ENCODE data around the gene NCOA1.
A peak's percentile ranks its signal among the peaks of the same experiment; 100 is the strongest.
"Not testable (repeated sequence)": the region's sequence is repeated elsewhere in the genome, so short reads cannot be mapped to it uniquely, and the experiment has no call there.

NCOA1 gene

GRCh38 chr2:24466871-24467870 lies 23.9 kb upstream of the NCOA1 start:
- no peak for TF ChIP-seq ZNF274 (IDR thresholded peaks at IDR 0.05; ENCODE audit: low read depth, low read length)
- TF ChIP-seq SUZ12 (IDR thresholded peaks at IDR 0.05; ENCODE audit: extremely low read depth, insufficient read depth, insufficient read length), result no peak
- no peak for TF ChIP-seq YY1 (IDR thresholded peaks at IDR 0.05; ENCODE audit: insufficient read depth, insufficient read length)
- no peaks in the 10 kb centered on the region for H3K27me3 ChIP-seq (ENCODE audit: insufficient read depth, insufficient read length)
- peak; percentile 33 for DNase-seq (ENCODE audit: low read depth, low spot score)
- H3K9ac ChIP-seq (ENCODE audit: insufficient read length, low read depth), result no peak overlapping the region
- H3K9me3 ChIP-seq (ENCODE audit: insufficient read depth, low read length), result no peaks in the 10 kb centered on the region
- no peaks in the 10 kb centered on the region for H3K4me1 ChIP-seq (ENCODE audit: insufficient read depth, insufficient read length)
- H3K4me3 ChIP-seq (ENCODE audit: insufficient read length, low read depth), result no peak overlapping the region
- no peaks in the 10 kb centered on the region for H3K36me3 ChIP-seq (ENCODE audit: insufficient read depth, insufficient read length, low read length)

- H3K9ac ChIP-seq (ENCODE audit: insufficient read length, low read depth); H3K27me3 ChIP-seq (ENCODE audit: insufficient read depth, insufficient read length); H3K36me3 ChIP-seq (ENCODE audit: insufficient read depth, insufficient read length, low read length); H3K9me3 ChIP-seq (ENCODE audit: insufficient read depth, low read length); H3K4me1 ChIP-seq (ENCODE audit: insufficient read depth, insufficient read length); H3K4me3 ChIP-seq (ENCODE audit: insufficient read length, low read depth); DNase-seq (ENCODE audit: low read depth, low spot score): not testable (repeated sequence)
These were observed 22.6 kb upstream of the NCOA1 start for GRCh38 chr2:24468453-24468852.

- Histone ChIP-seq H3K9me3 (ENCODE audit: insufficient read depth, low read length) (no peaks in the 10 kb centered on the region), H3K4me1 (ENCODE audit: insufficient read depth, insufficient read length) (no peaks in the 10 kb centered on the region), H3K27me3 (ENCODE audit: insufficient read depth, insufficient read length) (no peaks in the 10 kb centered on the region), H3K9ac (ENCODE audit: insufficient read length, low read depth) (no peak overlapping the region), H3K4me3 (ENCODE audit: insufficient read length, low read depth) (no peak overlapping the region), H3K36me3 (ENCODE audit: insufficient read depth, insufficient read length, low read length) (no peaks in the 10 kb centered on the region)
- no peak for DNase-seq (ENCODE audit: low read depth, low spot score)
- TF ChIP-seq ZNF274 (IDR thresholded peaks at IDR 0.05; ENCODE audit: low read depth, low read length), result no peak
- TF ChIP-seq SUZ12 (IDR thresholded peaks at IDR 0.05; ENCODE audit: extremely low read depth, insufficient read depth, insufficient read length), result no peak
- no peak for TF ChIP-seq YY1 (IDR thresholded peaks at IDR 0.05; ENCODE audit: insufficient read depth, insufficient read length)
These were observed 21.9 kb upstream of the NCOA1 start for GRCh38 chr2:24469148-24469650.

GRCh38 chr2:24471662-24472061 lies 19.4 kb upstream of the NCOA1 start:
- no peak overlapping the region for H3K4me3 ChIP-seq (ENCODE audit: insufficient read length, low read depth)
- no peaks in the 10 kb centered on the region for H3K4me1 ChIP-seq (ENCODE audit: insufficient read depth, insufficient read length)
- no peaks in the 10 kb centered on the region for H3K36me3 ChIP-seq (ENCODE audit: insufficient read depth, insufficient read length, low read length)
- no peak overlapping the region for H3K9ac ChIP-seq (ENCODE audit: insufficient read length, low read depth)
- no peaks in the 10 kb centered on the region for H3K9me3 ChIP-seq (ENCODE audit: insufficient read depth, low read length)
- no peak for DNase-seq (ENCODE audit: low read depth, low spot score)
- TF ChIP-seq SUZ12 (IDR thresholded peaks at IDR 0.05; ENCODE audit: extremely low read depth, insufficient read depth, insufficient read length), result no peak
- TF ChIP-seq YY1 (IDR thresholded peaks at IDR 0.05; ENCODE audit: insufficient read depth, insufficient read length), result no peak
- no peak for TF ChIP-seq ZNF274 (IDR thresholded peaks at IDR 0.05; ENCODE audit: low read depth, low read length)
- H3K27me3 ChIP-seq (ENCODE audit: insufficient read depth, insufficient read length), result no peaks in the 10 kb centered on the region

GRCh38 chr2:24472416-24472815 lies 18.6 kb upstream of the NCOA1 start:
- no peaks in the 10 kb centered on the region for H3K36me3 ChIP-seq (ENCODE audit: insufficient read depth, insufficient read length, low read length)

GRCh38 chr2:24473626-24474025 lies 17.4 kb upstream of the NCOA1 start:
- no peaks in the 10 kb centered on the region for H3K9me3 ChIP-seq (ENCODE audit: insufficient read depth, low read length)
- H3K9ac ChIP-seq (ENCODE audit: insufficient read length, low read depth), result no peak overlapping the region

More at GRCh38 chr2:24472416-24472815, 18.6 kb upstream of the NCOA1 start:
- H3K9ac ChIP-seq (ENCODE audit: insufficient read length, low read depth), result no peak overlapping the region
- no peak overlapping the region for H3K4me3 ChIP-seq (ENCODE audit: insufficient read length, low read depth)
- TF ChIP-seq SUZ12 (IDR thresholded peaks at IDR 0.05; ENCODE audit: extremely low read depth, insufficient read depth, insufficient read length) (no peak), ZNF274 (IDR thresholded peaks at IDR 0.05; ENCODE audit: low read depth, low read length) (no peak), YY1 (IDR thresholded peaks at IDR 0.05; ENCODE audit: insufficient read depth, insufficient read length) (no peak)
- DNase-seq (ENCODE audit: low read depth, low spot score), result no peak
- no peaks in the 10 kb centered on the region for H3K9me3 ChIP-seq (ENCODE audit: insufficient read depth, low read length)
- no peaks in the 10 kb centered on the region for H3K4me1 ChIP-seq (ENCODE audit: insufficient read depth, insufficient read length)
- H3K27me3 ChIP-seq (ENCODE audit: insufficient read depth, insufficient read length), result no peaks in the 10 kb centered on the region

GRCh38 chr2:24474053-24474452 lies 17.0 kb upstream of the NCOA1 start:
- no peaks in the 10 kb centered on the region for H3K27me3 ChIP-seq (ENCODE audit: insufficient read depth, insufficient read length)
- no peaks in the 10 kb centered on the region for H3K4me1 ChIP-seq (ENCODE audit: insufficient read depth, insufficient read length)
- DNase-seq (ENCODE audit: low read depth, low spot score), result no peak
- H3K9ac ChIP-seq (ENCODE audit: insufficient read length, low read depth), result no peak overlapping the region
- H3K9me3 ChIP-seq (ENCODE audit: insufficient read depth, low read length), result no peaks in the 10 kb centered on the region
- no peak overlapping the region for H3K4me3 ChIP-seq (ENCODE audit: insufficient read length, low read depth)
- H3K36me3 ChIP-seq (ENCODE audit: insufficient read depth, insufficient read length, low read length), result no peaks in the 10 kb centered on the region
- TF ChIP-seq YY1 (IDR thresholded peaks at IDR 0.05; ENCODE audit: insufficient read depth, insufficient read length) (no peak), SUZ12 (IDR thresholded peaks at IDR 0.05; ENCODE audit: extremely low read depth, insufficient read depth, insufficient read length) (no peak), ZNF274 (IDR thresholded peaks at IDR 0.05; ENCODE audit: low read depth, low read length) (no peak)

More at GRCh38 chr2:24473626-24474025, 17.4 kb upstream of the NCOA1 start:
- no peaks in the 10 kb centered on the region for H3K27me3 ChIP-seq (ENCODE audit: insufficient read depth, insufficient read length)
- no peak for DNase-seq (ENCODE audit: low read depth, low spot score)
- no peaks in the 10 kb centered on the region for H3K4me1 ChIP-seq (ENCODE audit: insufficient read depth, insufficient read length)
- H3K36me3 ChIP-seq (ENCODE audit: insufficient read depth, insufficient read length, low read length), result no peaks in the 10 kb centered on the region
- no peak overlapping the region for H3K4me3 ChIP-seq (ENCODE audit: insufficient read length, low read depth)
- TF ChIP-seq SUZ12 (IDR thresholded peaks at IDR 0.05; ENCODE audit: extremely low read depth, insufficient read depth, insufficient read length) (no peak), ZNF274 (IDR thresholded peaks at IDR 0.05; ENCODE audit: low read depth, low read length) (no peak), YY1 (IDR thresholded peaks at IDR 0.05; ENCODE audit: insufficient read depth, insufficient read length) (no peak)

All from NT2/D1 (cell line).